Nephron progenitor cell (in vitro differentiated cells): ENCODE results near the gene IL9.
"Not testable (repeated sequence)": the region's sequence is repeated elsewhere in the genome, so short reads cannot be mapped to it uniquely, and the experiment has no call there.

ENCODE experiments used
- DNase-seq: peaks from one replicate; pipeline ENCODE4 v3.0.0; 2021
- H3K27ac Mint-ChIP-seq: 2 replicates; pipeline ENCODE4 v1.8.0; 2021; ENCODE audit warnings: mild to moderate bottlenecking, moderate library complexity, mixed read lengths
- H3K27me3 Mint-ChIP-seq: 2 replicates; pipeline ENCODE4 v1.8.0; 2021; ENCODE audit warnings: mild to moderate bottlenecking, low read depth, mixed read lengths; ENCODE audit not compliant: poor library complexity
- H3K36me3 Mint-ChIP-seq: 2 replicates; pipeline ENCODE4 v1.8.0; 2021; ENCODE audit warnings: low read depth, mixed read lengths
- H3K4me1 Mint-ChIP-seq: 2 replicates; pipeline ENCODE4 v1.8.0; 2021; ENCODE audit warnings: mixed read lengths
- H3K4me3 Mint-ChIP-seq: 2 replicates; pipeline ENCODE4 v1.8.0; 2021; ENCODE audit warnings: mild to moderate bottlenecking, moderate library complexity, mixed read lengths
- H3K9me3 Mint-ChIP-seq: 2 replicates; pipeline ENCODE4 v1.8.0; 2021; ENCODE audit warnings: mild to moderate bottlenecking, moderate library complexity, mixed read lengths
- TF ChIP-seq, protein P1 (sequence below): fragments of 200-600 bp; sonication (generic); IDR thresholded peaks from 2 replicates; pipeline ENCODE4 v1.5.0; 2021; ENCODE audit warnings: antibody characterized with exemption

The IL9 gene

DNA sequence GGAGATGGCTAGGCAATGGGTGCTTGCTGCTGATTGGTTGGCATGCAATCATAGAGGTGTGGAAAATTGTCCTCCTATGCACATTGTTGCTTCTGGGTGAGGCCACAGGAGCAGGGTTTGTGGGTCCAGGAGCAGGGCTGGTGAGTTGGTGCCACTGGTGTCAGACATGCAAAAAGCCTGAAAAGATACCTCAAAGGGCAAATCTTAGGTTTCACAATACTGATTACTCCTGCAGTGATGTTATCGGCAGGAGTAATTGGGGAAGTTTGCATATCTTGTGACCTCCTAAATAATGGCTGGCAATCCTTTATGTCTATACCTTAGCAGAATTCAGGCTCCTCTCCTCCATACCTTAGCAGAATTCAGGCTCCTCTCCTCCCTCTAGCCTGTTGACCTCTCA lies 36.0 kb downstream of the IL9 start:
- Mint-ChIP-seq H3K4me3 (no peak overlapping the region), H3K4me1 (no peaks in the 10 kb centered on the region), H3K27me3 (peaks cover 46% of the 10 kb centered on the region), H3K9me3 (peaks cover 3% of the 10 kb centered on the region), H3K36me3 (no peaks in the 10 kb centered on the region), H3K27ac (no peak overlapping the region)
- no peak for DNase-seq
- TF ChIP-seq, protein P1, sequence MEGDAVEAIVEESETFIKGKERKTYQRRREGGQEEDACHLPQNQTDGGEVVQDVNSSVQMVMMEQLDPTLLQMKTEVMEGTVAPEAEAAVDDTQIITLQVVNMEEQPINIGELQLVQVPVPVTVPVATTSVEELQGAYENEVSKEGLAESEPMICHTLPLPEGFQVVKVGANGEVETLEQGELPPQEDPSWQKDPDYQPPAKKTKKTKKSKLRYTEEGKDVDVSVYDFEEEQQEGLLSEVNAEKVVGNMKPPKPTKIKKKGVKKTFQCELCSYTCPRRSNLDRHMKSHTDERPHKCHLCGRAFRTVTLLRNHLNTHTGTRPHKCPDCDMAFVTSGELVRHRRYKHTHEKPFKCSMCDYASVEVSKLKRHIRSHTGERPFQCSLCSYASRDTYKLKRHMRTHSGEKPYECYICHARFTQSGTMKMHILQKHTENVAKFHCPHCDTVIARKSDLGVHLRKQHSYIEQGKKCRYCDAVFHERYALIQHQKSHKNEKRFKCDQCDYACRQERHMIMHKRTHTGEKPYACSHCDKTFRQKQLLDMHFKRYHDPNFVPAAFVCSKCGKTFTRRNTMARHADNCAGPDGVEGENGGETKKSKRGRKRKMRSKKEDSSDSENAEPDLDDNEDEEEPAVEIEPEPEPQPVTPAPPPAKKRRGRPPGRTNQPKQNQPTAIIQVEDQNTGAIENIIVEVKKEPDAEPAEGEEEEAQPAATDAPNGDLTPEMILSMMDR, result no peak

DNA sequence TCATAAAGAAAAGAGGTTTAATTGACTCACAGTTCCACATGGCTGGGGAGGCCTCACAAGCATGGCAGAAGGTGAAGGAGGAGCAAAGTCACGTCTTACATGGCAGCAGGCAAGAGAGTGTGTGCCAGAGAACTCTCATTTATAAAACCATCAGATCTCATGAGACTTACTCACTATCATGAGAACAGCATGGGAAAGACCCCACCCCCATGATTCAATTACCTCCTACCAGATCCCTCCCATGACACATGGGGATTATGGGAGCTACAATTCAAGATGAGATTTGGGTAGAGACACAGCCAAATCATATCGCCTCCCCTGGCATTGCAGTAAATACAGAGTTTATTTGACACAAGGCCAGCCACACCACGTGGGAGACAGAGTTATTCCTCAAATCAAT lies 36.5 kb downstream of the IL9 start:
- not testable (repeated sequence) for H3K4me3 Mint-ChIP-seq, DNase-seq, H3K36me3 Mint-ChIP-seq, H3K9me3 Mint-ChIP-seq, H3K27ac Mint-ChIP-seq, H3K4me1 Mint-ChIP-seq
- peaks cover 47% of the 10 kb centered on the region for H3K27me3 Mint-ChIP-seq

DNA sequence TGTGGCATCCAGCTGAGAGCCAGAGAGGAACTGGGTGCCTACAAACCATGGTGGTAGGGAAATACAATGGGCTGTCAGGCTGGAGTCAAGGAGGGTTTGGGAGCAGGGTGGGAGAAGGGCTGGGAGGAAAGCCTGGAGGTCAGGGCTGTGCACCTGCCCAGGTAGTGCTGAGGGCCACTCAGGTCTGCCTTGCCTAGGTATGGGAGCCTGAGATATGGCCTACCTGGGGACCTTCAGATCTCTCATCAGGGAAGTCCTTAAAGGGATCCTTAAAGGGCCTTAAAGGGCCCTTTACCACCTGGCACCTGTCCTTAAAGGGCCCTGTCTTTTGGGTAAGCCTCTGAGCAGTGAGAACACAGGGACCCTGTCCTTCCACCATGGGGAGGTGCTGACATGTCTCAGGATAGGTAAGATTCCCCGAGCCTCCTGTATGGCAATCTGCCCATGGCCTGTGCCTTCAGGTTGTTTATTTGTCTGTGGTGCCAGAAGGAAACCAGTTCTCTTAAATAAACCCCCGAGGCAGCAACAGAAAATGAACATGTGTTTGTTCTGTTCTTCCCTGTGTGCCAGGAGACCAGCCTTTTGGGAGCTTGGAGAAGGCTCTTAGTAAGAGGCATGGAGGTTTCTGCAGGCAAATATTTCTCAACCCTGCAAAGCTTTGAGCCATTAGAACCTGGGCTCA lies 37.9 kb downstream of the IL9 start:
- H3K4me3 Mint-ChIP-seq, result no peak overlapping the region
- peaks cover 39% of the 10 kb centered on the region for H3K27me3 Mint-ChIP-seq
- TF ChIP-seq, protein P1, result no peak
- no peak for DNase-seq
- H3K4me1 Mint-ChIP-seq, result no peaks in the 10 kb centered on the region
- H3K36me3 Mint-ChIP-seq, result no peaks in the 10 kb centered on the region
- H3K9me3 Mint-ChIP-seq, result peaks cover 15% of the 10 kb centered on the region
- H3K27ac Mint-ChIP-seq, result no peak overlapping the region

DNA sequence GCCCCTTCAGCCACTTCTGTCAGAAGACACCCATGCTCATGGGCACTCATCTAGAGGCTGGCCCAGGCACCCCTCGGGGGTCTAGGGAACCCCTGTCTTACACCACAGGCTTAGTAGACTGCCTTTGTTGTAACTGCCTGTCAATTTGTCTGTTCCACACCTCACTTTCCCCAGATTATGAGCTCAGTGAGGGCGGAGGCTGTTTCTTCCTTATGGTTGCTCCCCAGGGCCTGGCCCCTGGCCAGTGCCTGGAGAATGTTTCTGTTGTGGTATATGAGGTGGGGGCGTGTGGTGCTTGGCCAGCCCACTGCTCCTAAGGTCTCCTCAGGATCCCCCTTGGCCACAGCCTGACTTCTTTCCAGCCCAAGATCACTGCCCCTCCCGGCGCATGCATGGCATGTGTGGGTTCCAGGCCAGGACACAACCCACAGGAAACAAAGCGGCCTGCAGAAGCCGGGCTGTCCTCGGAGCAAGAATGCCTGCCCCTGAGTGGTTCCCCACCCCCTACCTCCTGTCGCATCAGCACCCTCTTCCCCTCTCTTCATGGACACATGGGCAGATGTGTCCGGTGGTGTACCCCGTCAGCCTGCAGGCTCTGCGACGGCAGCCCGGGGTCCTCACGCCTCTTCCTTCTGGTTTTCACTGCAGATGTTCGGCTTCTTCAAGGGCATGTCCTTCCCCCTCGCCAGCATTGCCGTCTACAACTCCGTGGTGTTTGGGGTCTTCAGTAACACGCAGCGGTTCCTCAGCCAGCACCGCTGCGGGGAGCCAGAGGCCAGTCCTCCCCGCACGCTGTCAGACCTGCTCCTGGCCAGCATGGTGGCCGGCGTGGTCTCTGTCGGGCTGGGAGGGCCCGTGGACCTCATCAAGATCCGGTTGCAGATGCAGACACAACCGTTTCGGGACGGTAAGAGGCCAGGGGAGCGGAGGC lies 43.5 kb downstream of the IL9 start:
- Mint-ChIP-seq H3K4me1 (no peaks in the 10 kb centered on the region), H3K27me3 (peaks cover 35% of the 10 kb centered on the region), H3K4me3 (no peak overlapping the region), H3K9me3 (peaks cover 15% of the 10 kb centered on the region), H3K36me3 (no peaks in the 10 kb centered on the region), H3K27ac (no peak overlapping the region)
- TF ChIP-seq, protein P1, result no peak
- DNase-seq, result no peak

DNA sequence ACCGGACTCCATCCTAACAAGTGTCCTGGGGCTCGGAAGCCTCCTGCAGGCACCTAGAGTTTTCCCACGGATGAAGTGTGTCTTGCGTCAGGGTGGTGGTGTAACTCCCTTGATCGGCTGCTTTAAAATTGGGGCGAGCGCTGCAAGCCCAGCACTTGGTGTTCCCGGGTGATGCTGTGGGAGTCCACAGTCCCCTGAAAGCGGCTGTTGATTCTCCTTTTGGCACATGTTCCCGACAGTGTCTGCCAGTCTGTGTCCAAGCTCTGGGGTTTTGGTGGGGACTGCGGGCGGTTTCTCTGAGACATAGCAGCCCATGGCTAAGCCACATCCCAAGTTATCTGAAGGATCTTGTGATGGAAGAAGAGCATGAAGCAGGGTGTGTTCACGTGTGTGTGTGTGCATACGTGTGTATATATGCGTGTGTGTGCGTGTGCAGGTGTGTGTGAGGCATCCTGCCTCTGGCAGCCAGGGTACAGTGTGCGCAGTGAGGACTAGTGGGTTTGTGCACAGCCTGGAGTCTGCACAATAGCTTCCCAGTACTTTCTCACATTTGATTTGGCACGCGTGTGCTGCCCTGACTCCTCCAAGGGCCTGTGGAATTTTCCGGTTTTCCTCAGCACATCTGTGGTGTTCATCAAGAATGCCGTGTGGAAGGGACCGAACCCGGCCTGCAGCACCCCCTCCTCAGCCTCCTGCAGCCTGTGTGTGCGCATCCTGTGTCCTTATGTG lies 44.3 kb downstream of the IL9 start:
- H3K9me3 Mint-ChIP-seq, result peaks cover 15% of the 10 kb centered on the region
- no peak overlapping the region for H3K27ac Mint-ChIP-seq
- no peak for DNase-seq
- no peak overlapping the region for H3K4me3 Mint-ChIP-seq
- H3K4me1 Mint-ChIP-seq, result no peaks in the 10 kb centered on the region
- TF ChIP-seq, protein P1, result no peak
- H3K27me3 Mint-ChIP-seq, result peaks cover 32% of the 10 kb centered on the region
- H3K36me3 Mint-ChIP-seq, result no peaks in the 10 kb centered on the region

DNA sequence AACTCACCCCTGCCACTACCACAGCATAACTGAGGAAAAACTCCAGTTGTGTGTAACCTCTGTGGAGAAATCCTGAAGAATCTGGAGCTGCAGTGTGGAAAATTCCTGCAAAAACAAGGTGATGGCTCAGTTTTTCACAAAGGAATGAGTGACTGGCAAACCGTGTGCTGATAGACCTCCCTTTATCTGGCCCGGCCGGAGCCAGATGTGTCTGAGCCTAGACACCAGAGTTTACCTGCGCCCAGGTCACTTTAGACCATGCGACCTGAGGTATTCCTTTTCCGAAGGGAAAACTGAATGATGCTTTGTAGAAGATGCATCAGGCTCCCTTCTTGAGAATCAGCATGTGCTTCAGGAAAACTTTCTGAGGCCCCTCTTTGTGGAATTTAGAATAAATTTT lies 45.0 kb downstream of the IL9 start:
- no peaks in the 10 kb centered on the region for H3K4me1 Mint-ChIP-seq
- H3K9me3 Mint-ChIP-seq, result peaks cover 15% of the 10 kb centered on the region
- H3K27ac Mint-ChIP-seq, result no peak overlapping the region
- H3K27me3 Mint-ChIP-seq, result peaks cover 29% of the 10 kb centered on the region
- no peaks in the 10 kb centered on the region for H3K36me3 Mint-ChIP-seq
- no peak for DNase-seq
- TF ChIP-seq, protein P1, result no peak
- no peak overlapping the region for H3K4me3 Mint-ChIP-seq
